Natural killer cell (primary cell): Measurements from ENCODE around the gene BMAL2. TPM values are rescaled to one million over a fixed set of nuclear protein-coding genes. Genes with fewer than 3 reads are reported as not detected.

Experiments
- ATAC-seq, 3 donors: fragments of 150-1000 bp in 2 of 3; fragments of 200-7000 bp in 1 of 3; cut with Tn5 transposase; 1 replicate in 1 of 3; 2 replicates in 2 of 3; pipeline ENCODE4 v1.10.0; 2021; ENCODE audit warnings: mild to moderate bottlenecking in 2 of 3, moderate library complexity in 2 of 3
- DNase-seq, 2 donors: peaks; one replicate each; pipeline versions ENCODE4 v3.0.0 to v3.0.0-alpha.2; 2013 to 2021; ENCODE audit warnings: mixed read lengths in 1 of 2
- H3K27ac ChIP-seq: one replicate; pipeline ENCODE4 v1.5.1; 2013; ENCODE audit warnings: mild to moderate bottlenecking, low read length
- H3K27me3 ChIP-seq: one replicate; pipeline ENCODE4 v1.6.1; 2013; ENCODE audit warnings: low read length; ENCODE audit not compliant: control insufficient read depth, insufficient read depth
- H3K36me3 ChIP-seq: one replicate; pipeline ENCODE4 v1.6.1; 2013; ENCODE audit warnings: low read length; ENCODE audit not compliant: control insufficient read depth, insufficient read depth
- H3K4me1 ChIP-seq: one replicate; pipeline ENCODE4 v1.6.1; 2013; ENCODE audit warnings: low read length; ENCODE audit not compliant: control insufficient read depth, insufficient read depth
- H3K4me3 ChIP-seq: one replicate; pipeline ENCODE4 v1.5.1; 2013; ENCODE audit warnings: low read length
- H3K9me3 ChIP-seq: one replicate; pipeline ENCODE4 v1.6.1; 2013; ENCODE audit warnings: low read length; ENCODE audit not compliant: control insufficient read depth, insufficient read depth
- H3K27ac Mint-ChIP-seq, 2 donors: one replicate each; pipeline ENCODE4 v1.8.0; 2022; ENCODE audit warnings: mild to moderate bottlenecking in 2 of 2, mixed read lengths in 2 of 2, moderate library complexity in 1 of 2
- H3K27me3 Mint-ChIP-seq, 2 donors: one replicate each; pipeline ENCODE4 v1.8.0; 2022; ENCODE audit warnings: low read depth in 2 of 2, mixed read lengths in 2 of 2
- H3K36me3 Mint-ChIP-seq: one replicate; pipeline ENCODE4 v1.8.0; 2022; ENCODE audit warnings: mixed read lengths
- H3K4me1 Mint-ChIP-seq, 2 donors: one replicate each; pipeline ENCODE4 v1.8.0; 2022; ENCODE audit warnings: mixed read lengths in 2 of 2
- H3K4me3 Mint-ChIP-seq: one replicate; pipeline ENCODE4 v1.8.0; 2022; ENCODE audit warnings: mild to moderate bottlenecking, moderate library complexity, mixed read lengths
- H3K9me3 Mint-ChIP-seq, 2 donors: one replicate each; pipeline ENCODE4 v1.8.0; 2022; ENCODE audit warnings: mixed read lengths in 2 of 2
- WGBS: methylation state at CpG from one replicate; pipeline ENCODE4 v1.1.7; 2013; ENCODE audit warnings: missing lambda C conversion rate; ENCODE audit not compliant: insufficient coverage; 5-methylcytosine and 5-hydroxymethylcytosine counted together
- intact Hi-C: fragments of 100-400 bp; cut with micrococcal nuclease; formaldehyde crosslinking; loops from one replicate; pipeline ENCODE4 v1.14.2; 2022
- total RNA-seq, 4 donors: library from RNA; stranded (reverse); fragments of 120-200 nt in 1 of 4; gene quantifications; one replicate each; pipeline versions ENCODE4 v1.2.3 to v1.2.4, GENCODE V29; 2013 to 2022
- TF ChIP-seq, protein P1 (sequence below): fragments of 200-600 bp; IDR thresholded peaks from one replicate; pipeline ENCODE4 v1.8.0; 2022; ENCODE audit warnings: antibody characterized with exemption

The BMAL2 gene
- total RNA-seq, 3 donors from 2014 or later (not counting 1 experiment from before 2014, with no cell fraction given) = 0.16 to 0.33 (median 0.19) TPM

DNA sequence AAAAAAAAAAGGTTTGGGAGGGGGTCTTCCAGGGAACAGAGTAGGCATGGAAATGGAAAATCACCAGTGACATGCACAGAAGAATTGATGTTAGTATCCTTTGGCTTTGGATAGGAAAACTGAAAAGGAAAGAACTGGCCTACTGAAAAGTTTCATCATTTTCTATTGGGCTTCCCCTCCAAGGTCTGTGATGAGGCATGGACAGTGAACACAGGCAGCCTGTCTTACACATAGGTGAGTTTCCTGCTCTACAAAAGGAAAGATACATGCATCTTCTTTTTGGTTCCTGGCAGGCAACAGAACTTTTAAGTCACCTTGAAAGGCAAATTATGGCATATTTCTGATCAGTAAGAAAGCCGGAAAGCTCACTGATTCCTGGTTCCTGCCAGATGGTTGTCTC, 5.8 kb downstream of the BMAL2 start:
- ATAC-seq (no peak), DNase-seq (no peak)
- WGBS = 100% methylated on average over 1 of the region's 1 CpG
- H3K36me3 ChIP-seq = no peaks in the 10 kb centered on the region
- Mint-ChIP-seq H3K27me3 (peaks cover 26 to 42% of the 10 kb centered on the region in 2 donors), H3K36me3 (no peaks in the 10 kb centered on the region), H3K9me3 (no peaks in the 10 kb centered on the region), H3K27ac (no peak overlapping the region), H3K4me1 (peaks cover 5 to 8% of the 10 kb centered on the region in 2 donors), H3K4me3 (no peak overlapping the region)
- H3K4me1 ChIP-seq = peaks cover 2% of the 10 kb centered on the region
- no peak overlapping the region for H3K4me3 ChIP-seq
- TF ChIP-seq, protein P1, sequence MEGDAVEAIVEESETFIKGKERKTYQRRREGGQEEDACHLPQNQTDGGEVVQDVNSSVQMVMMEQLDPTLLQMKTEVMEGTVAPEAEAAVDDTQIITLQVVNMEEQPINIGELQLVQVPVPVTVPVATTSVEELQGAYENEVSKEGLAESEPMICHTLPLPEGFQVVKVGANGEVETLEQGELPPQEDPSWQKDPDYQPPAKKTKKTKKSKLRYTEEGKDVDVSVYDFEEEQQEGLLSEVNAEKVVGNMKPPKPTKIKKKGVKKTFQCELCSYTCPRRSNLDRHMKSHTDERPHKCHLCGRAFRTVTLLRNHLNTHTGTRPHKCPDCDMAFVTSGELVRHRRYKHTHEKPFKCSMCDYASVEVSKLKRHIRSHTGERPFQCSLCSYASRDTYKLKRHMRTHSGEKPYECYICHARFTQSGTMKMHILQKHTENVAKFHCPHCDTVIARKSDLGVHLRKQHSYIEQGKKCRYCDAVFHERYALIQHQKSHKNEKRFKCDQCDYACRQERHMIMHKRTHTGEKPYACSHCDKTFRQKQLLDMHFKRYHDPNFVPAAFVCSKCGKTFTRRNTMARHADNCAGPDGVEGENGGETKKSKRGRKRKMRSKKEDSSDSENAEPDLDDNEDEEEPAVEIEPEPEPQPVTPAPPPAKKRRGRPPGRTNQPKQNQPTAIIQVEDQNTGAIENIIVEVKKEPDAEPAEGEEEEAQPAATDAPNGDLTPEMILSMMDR = no peak
- intact Hi-C loops = no loop called here
- peaks cover 6% of the 10 kb centered on the region for H3K27me3 ChIP-seq
- H3K27ac ChIP-seq = no peak overlapping the region
- H3K9me3 ChIP-seq = no peaks in the 10 kb centered on the region

DNA sequence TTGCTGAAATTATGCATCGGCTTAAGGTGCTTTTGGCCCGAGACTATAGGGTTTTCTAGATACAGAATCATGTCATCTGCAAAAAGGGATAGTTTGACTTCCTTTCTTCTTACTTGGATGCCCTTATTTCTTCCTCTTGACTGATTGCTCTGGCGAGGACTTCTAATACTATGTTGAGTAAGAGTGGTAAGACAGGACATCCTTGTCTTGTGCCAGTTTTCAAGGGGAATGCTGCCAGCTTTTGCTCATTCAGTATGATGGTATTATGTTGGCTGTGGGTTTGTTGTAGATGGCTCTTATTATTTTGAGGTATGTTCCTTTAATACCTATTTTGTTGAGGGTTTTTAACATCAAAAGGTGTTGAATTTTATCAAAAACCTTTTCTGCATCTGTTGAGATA, 8.3 kb downstream of the BMAL2 start:
- ATAC-seq = no peak
- no peak overlapping the region for H3K27ac ChIP-seq
- Mint-ChIP-seq H3K4me1 (no peaks in the 10 kb centered on the region), H3K9me3 (no peaks in the 10 kb centered on the region), H3K36me3 (no peaks in the 10 kb centered on the region), H3K27ac (no peak overlapping the region), H3K4me3 (no peak overlapping the region), H3K27me3 (peaks cover 16 to 22% of the 10 kb centered on the region in 2 donors)
- intact Hi-C loops = no loop called here
- H3K36me3 ChIP-seq = no peaks in the 10 kb centered on the region
- H3K9me3 ChIP-seq = no peaks in the 10 kb centered on the region
- DNase-seq = no peak
- WGBS = 100% methylated on average over 2 of the region's 3 CpGs
- H3K4me3 ChIP-seq = no peak overlapping the region
- H3K27me3 ChIP-seq = no peaks in the 10 kb centered on the region
- TF ChIP-seq, protein P1 = no peak
- H3K4me1 ChIP-seq = no peaks in the 10 kb centered on the region

DNA sequence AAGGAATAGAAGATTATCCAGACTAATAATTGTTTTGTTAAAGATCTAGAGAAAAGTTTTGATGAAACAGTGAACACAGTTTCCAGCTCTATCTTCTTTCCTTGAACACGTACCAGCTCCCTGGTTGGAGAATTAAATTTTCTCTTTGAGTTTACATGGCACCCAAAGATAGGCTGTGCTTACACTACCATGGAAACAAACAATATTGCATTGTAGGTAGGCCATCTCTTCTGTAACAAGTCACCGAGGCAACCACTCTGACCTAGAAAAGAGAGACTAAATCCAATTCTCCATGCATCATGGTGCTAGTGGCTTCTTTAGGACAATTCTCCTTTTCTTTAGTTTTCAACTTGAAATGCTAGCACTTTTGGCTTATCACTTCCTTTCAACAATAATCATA, 9.9 kb downstream of the BMAL2 start:
- no peaks in the 10 kb centered on the region for H3K36me3 ChIP-seq
- no peak for DNase-seq
- Mint-ChIP-seq H3K36me3 (no peaks in the 10 kb centered on the region), H3K4me3 (no peak overlapping the region), H3K4me1 (no peaks in the 10 kb centered on the region), H3K27ac (no peak overlapping the region), H3K9me3 (no peaks in the 10 kb centered on the region), H3K27me3 (peaks cover 15 to 16% of the 10 kb centered on the region in 2 donors)
- 100% methylated on average over 2 of the region's 2 CpGs for WGBS
- H3K4me1 ChIP-seq = no peaks in the 10 kb centered on the region
- no peaks in the 10 kb centered on the region for H3K27me3 ChIP-seq
- no peaks in the 10 kb centered on the region for H3K9me3 ChIP-seq
- TF ChIP-seq, protein P1 = no peak
- intact Hi-C loops = no loop called here
- ATAC-seq = no peak
- H3K27ac ChIP-seq = no peak overlapping the region
- no peak overlapping the region for H3K4me3 ChIP-seq

DNA sequence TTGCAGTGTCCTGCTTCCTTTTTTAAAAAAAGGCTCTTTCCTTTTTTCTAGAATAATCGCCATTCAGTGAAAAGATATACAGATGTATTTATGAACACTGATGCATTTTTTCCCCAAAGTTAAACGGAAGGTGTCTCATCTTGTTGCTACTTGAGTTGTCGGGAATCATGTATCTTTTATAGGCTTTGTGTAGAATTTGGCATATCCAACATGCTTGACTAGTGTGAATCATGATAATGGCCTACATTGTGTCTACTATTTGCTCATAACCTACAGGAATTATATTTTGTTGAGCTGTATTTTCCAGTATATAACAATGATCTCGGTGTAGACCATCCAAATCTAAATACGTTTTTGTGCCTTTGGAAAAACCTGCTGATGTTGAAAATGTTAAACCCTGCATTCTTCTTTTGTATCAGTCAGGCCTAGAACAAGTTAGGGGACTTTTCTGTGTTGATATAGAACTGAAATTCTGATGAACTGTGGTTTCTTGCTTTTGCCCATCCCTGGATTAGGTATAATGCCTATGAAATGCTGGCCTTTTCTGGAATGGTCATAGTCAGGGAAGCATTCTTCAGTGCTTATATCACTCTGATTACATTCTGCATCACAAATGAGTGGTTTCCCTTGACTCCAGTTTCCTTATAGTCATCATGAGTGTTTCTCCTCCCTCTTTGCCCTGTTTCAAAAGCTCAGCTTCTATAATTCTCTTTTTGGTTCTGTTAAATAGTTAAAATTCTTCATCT, 10.8 kb downstream of the BMAL2 start:
- DNase-seq = no peak
- H3K4me3 Mint-ChIP-seq = no peak overlapping the region
- intact Hi-C loops = no loop called here
- peaks cover 11% of the 10 kb centered on the region in 2 donors for H3K27me3 Mint-ChIP-seq
- Histone ChIP-seq H3K27me3 (no peaks in the 10 kb centered on the region), H3K36me3 (no peaks in the 10 kb centered on the region), H3K4me3 (no peak overlapping the region), H3K9me3 (no peaks in the 10 kb centered on the region), H3K27ac (no peak overlapping the region), H3K4me1 (no peaks in the 10 kb centered on the region)
- ATAC-seq = no peak
- H3K27ac Mint-ChIP-seq = no peak overlapping the region
- H3K4me1 Mint-ChIP-seq = no peaks in the 10 kb centered on the region
- TF ChIP-seq, protein P1 = no peak
- no peaks in the 10 kb centered on the region for H3K36me3 Mint-ChIP-seq
- H3K9me3 Mint-ChIP-seq = no peaks in the 10 kb centered on the region
- 91% methylated on average over 2 of the region's 5 CpGs for WGBS
